SK-N-MC (cell line): ENCODE data around the gene C3orf22.

Experiments
- EZH2 ChIP-seq: fragments of 200-600 bp; sonication (generic); IDR thresholded peaks from one replicate; pipeline ENCODE4 v1.6.1; 2017; ENCODE audit warnings: antibody characterized with exemption
- FOXP2 ChIP-seq: optimal IDR thresholded peaks from 2 replicates; pipeline ENCODE3; 2011; ENCODE audit warnings: mild to moderate bottlenecking, moderate library complexity; ENCODE audit not compliant: insufficient read depth; ENCODE audit errors: extremely low read length, control extremely low read depth
- POLR2AphosphoS5 ChIP-seq: IDR thresholded peaks from 2 replicates; pipeline ENCODE4 v1.6.1; 2012; ENCODE audit warnings: mild to moderate bottlenecking, low read depth, low read length, borderline replicate concordance

GRCh38 chr3:126549861-126550487, 8.8 kb downstream of the C3orf22 start:
- TF ChIP-seq EZH2 (no peak), POLR2AphosphoS5 (no peak), FOXP2 (no peak)
